Measurements from ENCODE around the gene USE1. TPM values are rescaled to one million over a fixed set of nuclear protein-coding genes. Genes with fewer than 3 reads are reported as not detected.

The USE1 gene
- total and polyA plus RNA-seq, 9 of the 15 experiments (the other 6 are each of a cell fraction or from before 2014, with no cell fraction given) = 17.3 to 52.4 (median 34.0) TPM

GRCh38 chr19:17226002-17226933, 11.1 kb downstream of the USE1 start, which contains the start of gene OCEL1 (continued):
- TF ChIP-seq GMEB1 (CRISPR knock-in tag; IDR thresholded peaks at IDR 0.05) = peak; percentile 69
- TF ChIP-seq SRF (CRISPR knock-in tag; IDR thresholded peaks at IDR 0.05) = peak in 1 of 2 experiments; percentile 88; a peak in 1 of 4 replicates
- TF ChIP-seq XRCC5 (IDR thresholded peaks at IDR 0.05; ENCODE audit: low read depth, low read length) = 0 out of 2 replicates have a peak, but pooled peaks have one; percentile 33
- TF ChIP-seq MNT (conservative IDR thresholded peaks at IDR 0.05) = peak in 1 of 2 experiments; percentile 71
- TF ChIP-seq MTF1 (CRISPR knock-in tag; IDR thresholded peaks at IDR 0.05; ENCODE audit: borderline replicate concordance) = no peak
- peak; percentile 48; the same call in 1 of the 2 replicates for TF ChIP-seq TCF7 (IDR thresholded peaks at IDR 0.05; ENCODE audit: borderline replicate concordance)
- peak; percentile 79; a peak in 3 of 4 replicates for TF ChIP-seq MAZ (CRISPR knock-in tag; conservative IDR thresholded peaks at IDR 0.05 in 1 of 2, IDR thresholded peaks at IDR 0.05 in 1 of 2)
- peak; percentile 89 for TF ChIP-seq TFAP4 (CRISPR knock-in tag; IDR thresholded peaks at IDR 0.05; ENCODE audit: borderline replicate concordance)
- peak; percentile 93; the same call in 1 of the 2 replicates for TF ChIP-seq GATAD2B (IDR thresholded peaks at IDR 0.05; ENCODE audit: borderline replicate concordance)
- TF ChIP-seq NONO (IDR thresholded peaks at IDR 0.05; ENCODE audit: low read depth in 2 of 2, low read length in 1 of 2) = peak; percentile 72 to 74; a peak in 3 of 4 replicates
- no peak for TF ChIP-seq MAFG (tag; conservative IDR thresholded peaks at IDR 0.05)
- peak; percentile 57 for TF ChIP-seq VEZF1 (CRISPR knock-in tag; IDR thresholded peaks at IDR 0.05)
- peak; percentile 88 for TF ChIP-seq HMGN3 (IDR thresholded peaks at IDR 0.05; ENCODE audit: borderline replicate concordance, extremely low read depth, insufficient read length, low read depth, low read length)
- TF ChIP-seq CXXC5 (CRISPR knock-in tag; IDR thresholded peaks at IDR 0.05) = peak; percentile 84
- TF ChIP-seq POLR2B (IDR thresholded peaks at IDR 0.05; ENCODE audit: low read depth, partially characterized antibody) = peak; percentile 78
- TF ChIP-seq FOXM1 (IDR thresholded peaks at IDR 0.05; ENCODE audit: low read depth) = peak; percentile 59; the same call in 1 of the 2 replicates
- TF ChIP-seq FOXM1 (CRISPR knock-in tag; IDR thresholded peaks at IDR 0.05; ENCODE audit: low read depth) = no peak
- peak; percentile 60 for TF ChIP-seq ZBTB12 (CRISPR knock-in tag; IDR thresholded peaks at IDR 0.05)

Measured in K562 (cell line).